Mesendoderm (in vitro differentiated cells): Measurements from ENCODE around the gene TAB2.

ENCODE experiments used
- DNase-seq: peaks from one replicate; pipeline ENCODE4 v3.0.0; 2013
- H2AK5ac ChIP-seq: 2 replicates; pipeline ENCODE4 v1.6.1; 2013; ENCODE audit warnings: low read length, inconsistent platforms
- H2BK120ac ChIP-seq: 2 replicates; pipeline ENCODE4 v1.6.1; 2013; ENCODE audit warnings: low read depth, mild to moderate bottlenecking, low read length, moderate library complexity, mixed read lengths
- H2BK15ac ChIP-seq: replicated peaks from 2 replicates; pipeline ENCODE4 v1.6.1; 2013; ENCODE audit warnings: low read depth, mild to moderate bottlenecking, moderate library complexity
- H2BK5ac ChIP-seq: 2 replicates; pipeline ENCODE4 v1.6.1; 2013; ENCODE audit warnings: low read length, inconsistent platforms
- H3K18ac ChIP-seq: 2 replicates; pipeline ENCODE4 v1.6.1; 2013; ENCODE audit warnings: mild to moderate bottlenecking, low read length, mixed read lengths
- H3K23ac ChIP-seq: one replicate; pipeline ENCODE4 v1.6.1; 2013; ENCODE audit warnings: low read length
- H3K27ac ChIP-seq: 2 replicates; pipeline ENCODE4 v1.5.1; 2013; ENCODE audit warnings: low read depth, mild to moderate bottlenecking, inconsistent platforms, low read length, moderate library complexity
- H3K27me3 ChIP-seq: 2 replicates; pipeline ENCODE4 v1.6.1; 2013; ENCODE audit warnings: low read length, control low read depth, mild to moderate bottlenecking, inconsistent platforms; ENCODE audit not compliant: insufficient read depth, poor library complexity
- H3K36me3 ChIP-seq: 2 replicates; pipeline ENCODE4 v1.6.1; 2013; ENCODE audit warnings: low read length, inconsistent platforms; ENCODE audit not compliant: control insufficient read depth, insufficient read depth
- H3K4ac ChIP-seq: one replicate; pipeline ENCODE4 v1.6.1; 2013; ENCODE audit warnings: low read depth, mild to moderate bottlenecking, low read length, moderate library complexity
- H3K4me1 ChIP-seq: 2 replicates; pipeline ENCODE4 v1.6.1; 2013; ENCODE audit warnings: low read depth, low read length, inconsistent platforms; ENCODE audit not compliant: control insufficient read depth
- H3K4me2 ChIP-seq: 2 replicates; pipeline ENCODE4 v1.6.1; 2013; ENCODE audit warnings: low read length
- H3K4me3 ChIP-seq: 2 replicates; pipeline ENCODE4 v1.5.1; 2013; ENCODE audit warnings: mild to moderate bottlenecking, low read length
- H3K56ac ChIP-seq: one replicate; pipeline ENCODE4 v1.6.1; 2013; ENCODE audit warnings: low read length
- H3K79me1 ChIP-seq: 2 replicates; pipeline ENCODE4 v1.6.1; 2013; ENCODE audit warnings: low read length, inconsistent platforms
- H3K79me2 ChIP-seq: 2 replicates; pipeline ENCODE4 v1.6.1; 2013; ENCODE audit warnings: mild to moderate bottlenecking, low read length; ENCODE audit not compliant: control insufficient read depth, insufficient read depth
- H3K9ac ChIP-seq: 2 replicates; pipeline ENCODE4 v1.6.1; 2013; ENCODE audit warnings: low read length, inconsistent platforms
- H4K5ac ChIP-seq: one replicate; pipeline ENCODE4 v1.6.1; 2013; ENCODE audit warnings: low read length
- H4K8ac ChIP-seq: one replicate; pipeline ENCODE4 v1.6.1; 2013; ENCODE audit warnings: low read depth, mild to moderate bottlenecking, control low read depth, low read length, moderate library complexity
- WGBS: extraction: QIAGEN DNeasy Blood & Tissue Kit; methylation state at CpG from one replicate; pipeline ENCODE4 v1.1.7; 2013; ENCODE audit warnings: low lambda C conversion rate, missing lambda C conversion rate; ENCODE audit not compliant: insufficient coverage; ENCODE audit errors: extremely low coverage; 5-methylcytosine and 5-hydroxymethylcytosine counted together

TAB2 gene

GRCh38 chr6:149433405-149433804 lies 115.9 kb downstream of the TAB2 start:
- no peak overlapping the region for H3K18ac ChIP-seq
- no peak overlapping the region for H3K27ac ChIP-seq
- H3K4me3 ChIP-seq: no peak overlapping the region
- no peak overlapping the region for H3K4me2 ChIP-seq
- H3K56ac ChIP-seq: no peak overlapping the region
- no peak overlapping the region for H3K23ac ChIP-seq
- no peak overlapping the region for H2BK5ac ChIP-seq
- no peak overlapping the region for H2BK120ac ChIP-seq
- no peaks in the 10 kb centered on the region for H3K79me1 ChIP-seq
- no peaks in the 10 kb centered on the region for H3K4me1 ChIP-seq
- no peaks in the 10 kb centered on the region for H3K27me3 ChIP-seq
- no peak overlapping the region for H3K4ac ChIP-seq
- WGBS: no CpG with 5 or more reads among the region's 2 CpGs
- H3K79me2 ChIP-seq: no peaks in the 10 kb centered on the region
- no peak overlapping the region for H2BK15ac ChIP-seq
- H4K5ac ChIP-seq: no peak overlapping the region
- H3K36me3 ChIP-seq: no peaks in the 10 kb centered on the region
- no peak overlapping the region for H3K9ac ChIP-seq
- H4K8ac ChIP-seq: no peak overlapping the region
- no peak for DNase-seq
- H2AK5ac ChIP-seq: no peak overlapping the region

GRCh38 chr6:149433881-149434280 lies 116.4 kb downstream of the TAB2 start:
- H3K27ac ChIP-seq: no peak overlapping the region
- H4K5ac ChIP-seq: no peak overlapping the region
- WGBS: no CpG with 5 or more reads among the region's 1 CpG
- H3K9ac ChIP-seq: no peak overlapping the region
- H3K4ac ChIP-seq: no peak overlapping the region
- no peak overlapping the region for H2AK5ac ChIP-seq
- H2BK120ac ChIP-seq: no peak overlapping the region
- H3K79me2 ChIP-seq: no peaks in the 10 kb centered on the region
- H3K23ac ChIP-seq: no peak overlapping the region
- no peaks in the 10 kb centered on the region for H3K79me1 ChIP-seq
- no peaks in the 10 kb centered on the region for H3K4me1 ChIP-seq
- no peak overlapping the region for H3K4me3 ChIP-seq
- H3K18ac ChIP-seq: no peak overlapping the region
- no peak for DNase-seq
- H2BK5ac ChIP-seq: no peak overlapping the region
- no peak overlapping the region for H3K4me2 ChIP-seq
- H3K56ac ChIP-seq: no peak overlapping the region
- H2BK15ac ChIP-seq: no peak overlapping the region
- no peak overlapping the region for H4K8ac ChIP-seq
- no peaks in the 10 kb centered on the region for H3K36me3 ChIP-seq
- H3K27me3 ChIP-seq: no peaks in the 10 kb centered on the region

DNA sequence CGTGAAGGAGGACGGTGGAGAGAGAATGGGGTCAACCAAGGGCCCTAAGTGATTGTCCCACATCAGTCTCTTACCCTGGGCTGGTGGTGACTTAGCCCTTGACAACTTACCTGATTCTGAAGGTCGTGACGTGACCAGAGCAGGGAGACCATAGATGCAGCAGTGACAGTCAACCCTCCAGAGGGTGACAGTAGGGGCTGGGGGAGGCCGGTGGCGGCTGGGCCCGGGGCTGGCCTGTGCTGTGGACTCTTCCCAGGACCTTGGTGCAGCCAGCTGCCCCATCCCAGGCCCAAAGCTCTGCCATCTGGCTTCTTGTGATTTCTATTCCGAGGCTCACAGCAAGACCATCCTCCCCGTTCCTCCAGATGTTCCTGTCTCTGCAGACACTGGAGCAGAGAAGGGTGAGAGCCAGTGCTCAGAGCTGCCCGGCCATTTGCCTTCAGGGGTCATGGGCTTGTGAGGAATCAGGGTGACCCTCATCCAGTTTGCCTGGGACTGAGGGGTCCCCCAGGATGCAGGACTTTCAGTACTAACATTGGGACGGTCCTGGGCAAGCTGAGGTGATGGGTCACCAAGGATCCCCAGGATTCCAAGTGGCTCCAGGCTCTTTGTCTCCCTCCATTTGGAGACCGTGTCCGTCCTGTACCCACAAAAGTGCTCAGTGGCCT lies 118.5 kb downstream of the TAB2 start:
- H4K8ac ChIP-seq: no peak overlapping the region
- H3K4me3 ChIP-seq: no peak overlapping the region
- no peak overlapping the region for H3K56ac ChIP-seq
- no peaks in the 10 kb centered on the region for H3K4me1 ChIP-seq
- no peak overlapping the region for H2BK120ac ChIP-seq
- H3K36me3 ChIP-seq: no peaks in the 10 kb centered on the region
- no peak overlapping the region for H3K4ac ChIP-seq
- H2BK5ac ChIP-seq: no peak overlapping the region
- no peak overlapping the region for H2AK5ac ChIP-seq
- WGBS: no CpG with 5 or more reads among the region's 13 CpGs
- H4K5ac ChIP-seq: no peak overlapping the region
- H3K18ac ChIP-seq: no peak overlapping the region
- no peak for DNase-seq
- no peak overlapping the region for H3K9ac ChIP-seq
- H3K4me2 ChIP-seq: no peak overlapping the region
- no peaks in the 10 kb centered on the region for H3K79me2 ChIP-seq
- H2BK15ac ChIP-seq: no peak overlapping the region
- no peaks in the 10 kb centered on the region for H3K79me1 ChIP-seq
- no peak overlapping the region for H3K27ac ChIP-seq
- H3K23ac ChIP-seq: no peak overlapping the region
- H3K27me3 ChIP-seq: no peaks in the 10 kb centered on the region

DNA sequence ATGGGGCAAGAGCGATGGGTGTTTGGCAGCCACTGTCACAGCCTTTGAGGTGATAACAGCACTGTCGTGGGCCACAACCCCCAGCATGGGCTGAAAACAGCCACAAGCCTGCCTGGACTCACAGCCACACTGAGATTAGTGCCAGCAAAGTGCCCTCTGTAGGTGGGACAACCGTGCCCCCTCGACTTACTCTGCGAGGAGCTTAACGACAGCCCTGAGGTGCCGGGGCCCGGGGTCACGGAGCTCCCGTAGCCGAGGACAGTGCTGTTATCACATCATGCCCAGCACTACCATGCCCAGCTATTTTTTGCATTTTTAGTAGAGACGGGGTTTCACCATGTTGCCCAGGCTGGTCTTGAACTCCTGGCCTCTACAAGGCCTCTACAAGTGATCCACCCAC lies 119.1 kb downstream of the TAB2 start:
- no peaks in the 10 kb centered on the region for H3K79me1 ChIP-seq
- H2BK120ac ChIP-seq: no peak overlapping the region
- no peak overlapping the region for H2AK5ac ChIP-seq
- WGBS: no CpG with 5 or more reads among the region's 12 CpGs
- no peaks in the 10 kb centered on the region for H3K36me3 ChIP-seq
- H3K56ac ChIP-seq: no peak overlapping the region
- H3K18ac ChIP-seq: no peak overlapping the region
- H3K9ac ChIP-seq: no peak overlapping the region
- H3K23ac ChIP-seq: no peak overlapping the region
- no peak overlapping the region for H2BK15ac ChIP-seq
- no peaks in the 10 kb centered on the region for H3K27me3 ChIP-seq
- H3K79me2 ChIP-seq: no peaks in the 10 kb centered on the region
- H4K5ac ChIP-seq: no peak overlapping the region
- H4K8ac ChIP-seq: no peak overlapping the region
- H3K27ac ChIP-seq: no peak overlapping the region
- H2BK5ac ChIP-seq: no peak overlapping the region
- no peaks in the 10 kb centered on the region for H3K4me1 ChIP-seq
- H3K4me2 ChIP-seq: no peak overlapping the region
- no peak for DNase-seq
- no peak overlapping the region for H3K4me3 ChIP-seq
- no peak overlapping the region for H3K4ac ChIP-seq

DNA sequence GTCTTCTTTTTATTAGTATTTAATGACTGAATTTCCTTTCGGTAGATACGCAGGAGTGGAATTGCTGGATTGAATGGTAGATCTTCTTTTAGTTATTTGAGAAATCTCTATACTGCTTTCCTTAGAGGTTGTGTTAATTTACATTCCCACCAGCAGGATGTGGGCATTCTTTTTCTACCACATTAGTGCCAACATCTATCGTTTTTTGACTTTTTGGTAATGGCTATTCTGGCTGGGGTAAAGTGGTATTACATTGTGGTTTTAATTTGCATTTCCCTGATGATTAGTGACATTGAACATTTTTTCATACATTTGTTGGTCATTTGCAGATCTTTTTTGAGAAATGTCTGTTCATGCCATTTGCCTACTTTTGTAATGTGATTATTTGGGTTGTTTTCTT lies 119.7 kb downstream of the TAB2 start:
- no peak overlapping the region for H3K56ac ChIP-seq
- no peak overlapping the region for H3K4me2 ChIP-seq
- no peak overlapping the region for H2AK5ac ChIP-seq
- H3K9ac ChIP-seq: no peak overlapping the region
- WGBS: no CpG with 5 or more reads among the region's 3 CpGs
- no peak overlapping the region for H3K23ac ChIP-seq
- no peak overlapping the region for H3K18ac ChIP-seq
- no peaks in the 10 kb centered on the region for H3K79me1 ChIP-seq
- no peak for DNase-seq
- H3K27ac ChIP-seq: no peak overlapping the region
- no peak overlapping the region for H2BK15ac ChIP-seq
- no peaks in the 10 kb centered on the region for H3K4me1 ChIP-seq
- no peak overlapping the region for H2BK120ac ChIP-seq
- H3K79me2 ChIP-seq: no peaks in the 10 kb centered on the region
- no peak overlapping the region for H2BK5ac ChIP-seq
- H3K27me3 ChIP-seq: no peaks in the 10 kb centered on the region
- H3K36me3 ChIP-seq: no peaks in the 10 kb centered on the region
- no peak overlapping the region for H3K4me3 ChIP-seq
- H4K5ac ChIP-seq: no peak overlapping the region
- H4K8ac ChIP-seq: no peak overlapping the region
- H3K4ac ChIP-seq: no peak overlapping the region

DNA sequence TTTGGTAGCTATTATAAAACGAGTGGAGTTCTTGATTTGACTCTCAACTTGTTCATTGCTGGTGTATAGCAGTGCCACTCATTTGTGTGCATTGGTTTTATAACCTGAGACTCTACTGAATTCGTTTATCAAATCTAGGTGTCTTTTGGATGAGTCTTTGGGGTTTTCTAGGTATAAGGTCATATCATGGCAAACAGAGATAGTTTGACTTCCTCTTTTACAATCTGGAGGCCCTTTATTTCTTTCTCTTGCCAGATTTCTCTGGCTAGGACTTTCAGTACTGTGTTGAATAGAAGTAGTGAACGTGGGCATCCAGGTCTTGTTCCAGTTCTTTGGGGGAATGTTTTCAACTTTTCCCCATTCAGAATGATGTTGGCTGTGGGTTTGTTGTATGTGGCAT lies 121.3 kb downstream of the TAB2 start:
- no peak for DNase-seq
- WGBS: no CpG with 5 or more reads among the region's 3 CpGs

More for the DNA sequence above, 121.3 kb downstream of the TAB2 start:
- Histone ChIP-seq H2BK15ac (no peak overlapping the region), H3K4me3 (no peak overlapping the region), H3K23ac (no peak overlapping the region), H3K27me3 (no peaks in the 10 kb centered on the region), H3K56ac (no peak overlapping the region), H3K9ac (no peak overlapping the region), H3K79me2 (no peaks in the 10 kb centered on the region), H2BK5ac (no peak overlapping the region), H4K8ac (no peak overlapping the region), H3K18ac (no peak overlapping the region), H3K4ac (no peak overlapping the region), H3K4me2 (no peak overlapping the region), H3K79me1 (no peaks in the 10 kb centered on the region), H3K27ac (no peak overlapping the region), H2BK120ac (no peak overlapping the region), H3K4me1 (no peaks in the 10 kb centered on the region), H3K36me3 (no peaks in the 10 kb centered on the region), H4K5ac (no peak overlapping the region), H2AK5ac (no peak overlapping the region)
